ENCODE results near the gene GRHPR.

GRCh38 chr9:37410354-37410861 lies 12.1 kb upstream of the GRHPR start:
- TF ChIP-seq POLR2AphosphoS5 (IDR thresholded peaks at IDR 0.05; ENCODE audit: borderline replicate concordance, low read depth, low read length) (no peak), FOXP2 (optimal IDR thresholded peaks at IDR 0.05; ENCODE audit: control extremely low read depth, extremely low read length, insufficient read depth) (no peak), EZH2 (IDR thresholded peaks at IDR 0.05) (no peak)

Measured in SK-N-MC (cell line).